HepG2 (cell line): ENCODE measurements around the gene TUBB. TPM values are rescaled to one million over a fixed set of nuclear protein-coding genes. Genes with fewer than 3 reads are reported as not detected.

Experiments used
- CHD2 ChIP-seq: IDR thresholded peaks from 2 replicates; pipeline ENCODE4 v1.6.1; 2011; ENCODE audit warnings: low read depth, low read length, improper control_type of control experiment
- GPN1 ChIP-seq: sonication (generic); formaldehyde crosslinking; IDR thresholded peaks from 2 replicates; pipeline ENCODE4 v1.5.1; 2020; ENCODE audit warnings: missing genetic modification reagents, borderline replicate concordance
- JARID2 ChIP-seq: sonication (generic); formaldehyde crosslinking; IDR thresholded peaks from 2 replicates; pipeline ENCODE4 v1.8.1; 2023; ENCODE audit warnings: missing genetic modification reagents, inconsistent platforms; ENCODE audit not compliant: insufficient replicate concordance
- MAFK ChIP-seq, 2 experiments: IDR thresholded peaks in 1 of 2; conservative IDR thresholded peaks in 1 of 2; 2 replicates each; pipeline ENCODE4 v1.6.1; 2011; ENCODE audit warnings: improper control_type of control experiment in 2 of 2, low read length in 2 of 2
- SOX13 ChIP-seq, 3 experiments: fragments of 450-650 bp in 1 of 3; sonication (generic) in 1 of 3; formaldehyde crosslinking in 1 of 3; IDR thresholded peaks in 2 of 3; conservative IDR thresholded peaks in 1 of 3; 2 replicates each; pipeline versions ENCODE4 v1.5.0 to v1.6.1; 2016 to 2020; ENCODE audit warnings: antibody characterized with exemption in 1 of 3, mild to moderate bottlenecking in 1 of 3, missing compliant biosample characterization in 1 of 3, missing genetic modification reagents in 1 of 3, moderate library complexity in 1 of 3
- THAP11 ChIP-seq: IDR thresholded peaks from 2 replicates; pipeline ENCODE4 v1.6.1; 2016; ENCODE audit warnings: missing biosample characterization, missing genetic modification reagents
- ZFX ChIP-seq: sonication (generic); formaldehyde crosslinking; IDR thresholded peaks from 2 replicates; pipeline ENCODE4 v1.4.0; 2020; ENCODE audit warnings: mild to moderate bottlenecking, low read depth, missing genetic modification reagents, moderate library complexity
- ZNF318 ChIP-seq: sonication (generic); formaldehyde crosslinking; IDR thresholded peaks from 2 replicates; pipeline ENCODE4 v1.4.0; 2020; ENCODE audit warnings: mild to moderate bottlenecking, missing genetic modification reagents
- ZNF768 ChIP-seq: sonication (generic); formaldehyde crosslinking; IDR thresholded peaks from 2 replicates; pipeline ENCODE4 v1.4.0; 2020; ENCODE audit warnings: missing genetic modification reagents
- ZNF891 ChIP-seq: sonication (generic); formaldehyde crosslinking; IDR thresholded peaks from 2 replicates; pipeline ENCODE4 v1.5.0; 2020; ENCODE audit warnings: mild to moderate bottlenecking, missing genetic modification reagents
- polyA plus RNA-seq, 8 experiments: library from polyadenylated mRNA; depleted of rRNA in 3 of 8; stranded (reverse) in 7 of 8; unstranded in 1 of 8; fragments of >200 nt; fragmentation: Illumina TruSeq in 4 of 8; extraction: Trizol in 4 of 8; gene quantifications; 2 replicates each; pipeline versions ENCODE4 v1.2.1 to v1.2.3, GENCODE V29; 2011 to 2016; ENCODE audit warnings: low read depth in 4 of 8, missing spikeins in 1 of 8, mixed read lengths in 1 of 8; ENCODE audit not compliant: insufficient read depth in 1 of 8
- total RNA-seq, 5 experiments: library from RNA; depleted of rRNA; stranded (reverse); fragments of >200 nt; fragmentation: Illumina TruSeq; extraction: Trizol; gene quantifications; 2 replicates each; pipeline ENCODE4 v1.2.3, GENCODE V29; 2016; ENCODE audit warnings: low read depth in 1 of 5

The TUBB gene
- total and polyA plus RNA-seq, 2 of the 13 experiments (the other 11 are each of a cell fraction or from before 2014, with no cell fraction given) = 911 to 1,163 TPM

GRCh38 chr6:30720738-30721197, 616 bp downstream of the TUBB start (continued):
- TF ChIP-seq CHD2 = no peak
- 0 out of 2 replicates have a peak, but pooled peaks have one; percentile 31 for TF ChIP-seq GPN1 (CRISPR knock-in tag)
- TF ChIP-seq MAFK (conservative IDR thresholded peaks at IDR 0.05 in 1 of 2, IDR thresholded peaks at IDR 0.05 in 1 of 2; ENCODE audit: low read length in 2 of 2) = no peak
- no peak for TF ChIP-seq ZNF318
- no peak; the same call in 1 of the 2 replicates for TF ChIP-seq ZNF891 (CRISPR knock-in tag)
- TF ChIP-seq THAP11 (CRISPR knock-in tag) = no peak
- TF ChIP-seq ZFX (CRISPR knock-in tag) = 0 out of 2 replicates have a peak, but pooled peaks have one; percentile 3
- peak; percentile 54; the same call in 1 of the 2 replicates for TF ChIP-seq ZNF768 (CRISPR knock-in tag)
- TF ChIP-seq JARID2 = no peak
- no peak for TF ChIP-seq SOX13 (IDR thresholded peaks at IDR 0.05)
- 0 out of 4 replicates have a peak, but pooled peaks of 1 of the 2 experiments have one; percentile 7 for TF ChIP-seq SOX13 (CRISPR knock-in tag; conservative IDR thresholded peaks at IDR 0.05 in 1 of 2, IDR thresholded peaks at IDR 0.05 in 1 of 2)
